Neuronal stem cell (in vitro differentiated cells): ENCODE data around the gene RPS14.

Experiments used
- DNase-seq: peaks from one replicate; pipeline ENCODE4 v3.0.0-alpha.2; 2013; ENCODE audit warnings: low spot score
- H2AFZ ChIP-seq: one replicate; pipeline ENCODE4 v1.6.1; 2013; ENCODE audit warnings: mild to moderate bottlenecking, low read length, inconsistent platforms
- H2AK5ac ChIP-seq: 2 replicates; pipeline ENCODE4 v1.6.1; 2013; ENCODE audit warnings: low read depth, mild to moderate bottlenecking, inconsistent platforms, low read length, moderate library complexity, mixed read lengths
- H2BK120ac ChIP-seq: 2 replicates; pipeline ENCODE4 v1.6.1; 2013; ENCODE audit warnings: low read depth, mild to moderate bottlenecking, inconsistent platforms, low read length, moderate library complexity, mixed read lengths
- H2BK12ac ChIP-seq: one replicate; pipeline ENCODE4 v1.6.1; 2013; ENCODE audit warnings: low read length, inconsistent platforms
- H2BK15ac ChIP-seq: 2 replicates; pipeline ENCODE4 v1.6.1; 2013; ENCODE audit warnings: mild to moderate bottlenecking, low read length, inconsistent platforms, mixed read lengths
- H2BK5ac ChIP-seq: one replicate; pipeline ENCODE4 v1.6.1; 2013; ENCODE audit warnings: inconsistent platforms, mild to moderate bottlenecking, low read length, moderate library complexity
- H3K14ac ChIP-seq: one replicate; pipeline ENCODE4 v1.6.1; 2013; ENCODE audit warnings: low read length, inconsistent platforms
- H3K18ac ChIP-seq: 2 replicates; pipeline ENCODE4 v1.6.1; 2013; ENCODE audit warnings: low read length, inconsistent platforms
- H3K23ac ChIP-seq: 2 replicates; pipeline ENCODE4 v1.6.1; 2013; ENCODE audit warnings: low read depth, mild to moderate bottlenecking, mixed read lengths, low read length, inconsistent platforms; ENCODE audit not compliant: poor library complexity
- H3K27ac ChIP-seq: replicated peaks from 3 replicates; pipeline ENCODE4 v1.5.1; 2013; ENCODE audit warnings: low read length, inconsistent platforms
- H3K27me3 ChIP-seq, 3 experiments: 2 replicates each; pipeline ENCODE4 v1.6.1; 2013; ENCODE audit warnings: low read length in 3 of 3, mild to moderate bottlenecking in 2 of 3, inconsistent platforms in 1 of 3, low read depth in 1 of 3, mixed read lengths in 1 of 3, moderate library complexity in 1 of 3; ENCODE audit not compliant: control insufficient read depth in 3 of 3, insufficient read depth in 3 of 3
- H3K36me3 ChIP-seq, 2 donors: replicated peaks in 1 of 2; 2 replicates each; pipeline ENCODE4 v1.6.1; 2013; ENCODE audit warnings: low read length in 2 of 2; ENCODE audit not compliant: control insufficient read depth in 2 of 2, insufficient read depth in 2 of 2
- H3K4ac ChIP-seq: 2 replicates; pipeline ENCODE4 v1.6.1; 2013; ENCODE audit warnings: inconsistent platforms, mild to moderate bottlenecking, low read length, moderate library complexity
- H3K4me1 ChIP-seq, 2 donors: 1 replicate in 1 of 2; 2 replicates in 1 of 2; pipeline ENCODE4 v1.6.1; 2013; ENCODE audit warnings: low read length in 2 of 2, low read depth in 1 of 2; ENCODE audit not compliant: control insufficient read depth in 2 of 2, insufficient read depth in 1 of 2
- H3K4me2 ChIP-seq: one replicate; pipeline ENCODE4 v1.6.1; 2013; ENCODE audit warnings: mild to moderate bottlenecking, low read length, inconsistent platforms; ENCODE audit not compliant: insufficient read depth, poor library complexity, severe bottlenecking
- H3K4me3 ChIP-seq, 2 donors: 2 replicates each; pipeline ENCODE4 v1.5.1; 2013; ENCODE audit warnings: low read length in 2 of 2, mild to moderate bottlenecking in 2 of 2, inconsistent platforms in 1 of 2, moderate library complexity in 1 of 2
- H3K79me1 ChIP-seq: one replicate; pipeline ENCODE4 v1.6.1; 2013; ENCODE audit warnings: low read depth, mild to moderate bottlenecking, inconsistent platforms, low read length, moderate library complexity
- H3K9ac ChIP-seq: one replicate; pipeline ENCODE4 v1.6.1; 2013; ENCODE audit warnings: mild to moderate bottlenecking, low read depth, low read length, inconsistent platforms; ENCODE audit not compliant: poor library complexity
- H3K9me3 ChIP-seq, 2 donors: replicated peaks in 1 of 2; 2 replicates each; pipeline versions ENCODE3 to v1.6.1; 2013; ENCODE audit warnings: low read length in 2 of 2, mild to moderate bottlenecking in 2 of 2, inconsistent platforms in 1 of 2, low read depth in 1 of 2, mixed read lengths in 1 of 2, moderate library complexity in 1 of 2; ENCODE audit not compliant: control insufficient read depth in 2 of 2, insufficient read depth in 1 of 2
- H4K8ac ChIP-seq: one replicate; pipeline ENCODE4 v1.6.1; 2013; ENCODE audit warnings: low read depth, mild to moderate bottlenecking, inconsistent platforms, low read length, moderate library complexity
- H4K91ac ChIP-seq: one replicate; pipeline ENCODE4 v1.6.1; 2013; ENCODE audit warnings: low read length, low read depth, mild to moderate bottlenecking, inconsistent platforms; ENCODE audit not compliant: poor library complexity
- WGBS, 2 donors: extraction: QIAGEN DNeasy Blood & Tissue Kit; methylation state at CpG; one replicate each; pipeline ENCODE4 v1.1.7; 2013; ENCODE audit warnings: missing lambda C conversion rate in 2 of 2, mixed read lengths in 1 of 2; ENCODE audit not compliant: insufficient read length in 2 of 2, insufficient replicate concordance in 1 of 2; ENCODE audit errors: extremely low coverage in 2 of 2; 5-methylcytosine and 5-hydroxymethylcytosine counted together

The RPS14 gene

DNA sequence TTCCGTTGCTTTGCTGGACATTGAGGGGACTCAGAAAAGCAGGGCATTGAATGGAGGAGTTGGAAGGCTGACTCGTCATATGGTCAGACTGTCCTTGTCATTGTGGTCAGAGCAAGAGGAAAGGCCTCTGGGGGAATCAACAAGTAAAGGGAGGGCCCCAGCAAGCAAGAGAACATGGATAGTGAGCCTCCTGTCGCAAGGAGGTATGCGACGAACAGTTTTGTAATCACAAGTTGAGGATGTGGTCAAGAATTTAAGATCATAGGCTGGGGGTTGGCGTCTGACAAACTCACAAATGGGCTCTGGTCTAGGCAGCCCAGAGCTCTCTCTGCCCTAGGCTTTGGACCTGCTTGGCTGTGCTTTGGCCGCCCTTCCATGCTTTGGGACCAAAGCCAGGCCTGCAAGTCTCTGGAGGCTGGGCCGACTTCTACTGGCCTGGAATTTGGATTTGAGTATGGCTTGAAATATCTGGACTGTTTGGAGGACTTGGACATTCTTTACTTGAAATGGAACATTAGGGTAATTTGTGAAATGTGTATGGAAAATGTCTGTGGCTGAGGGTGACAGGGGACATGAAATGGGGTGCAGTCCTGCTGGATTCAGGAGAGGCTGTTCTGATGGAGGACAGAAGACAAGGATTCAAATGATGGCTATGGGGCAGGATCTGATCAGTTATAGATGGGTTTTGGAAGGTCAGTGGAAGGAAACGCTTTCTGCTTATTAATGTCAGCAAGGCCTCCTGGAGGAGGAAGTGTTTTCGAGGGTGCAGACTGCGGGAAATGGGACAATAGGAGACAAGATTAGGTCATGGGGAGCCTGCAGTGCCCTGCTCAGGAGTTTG, 39.2 kb upstream of the RPS14 start:
- Histone ChIP-seq H3K36me3 (peaks cover 0 to 43% of the 10 kb centered on the region in 2 donors), H3K14ac (no peak overlapping the region), H2BK12ac (no peak overlapping the region), H2BK5ac (no peak overlapping the region), H3K27ac (no peak overlapping the region), H3K4me2 (no peak overlapping the region), H3K18ac (no peak overlapping the region), H2BK15ac (no peak overlapping the region), H3K4me3 (no peak overlapping the region), H3K79me1 (peaks cover 18% of the 10 kb centered on the region), H3K9me3 (no peaks in the 10 kb centered on the region), H3K4ac (no peak overlapping the region), H3K9ac (no peak overlapping the region), H4K8ac (no peak overlapping the region), H2AK5ac (no peak overlapping the region), H2BK120ac (no peak overlapping the region), H3K27me3 (no peaks in the 10 kb centered on the region), H4K91ac (no peak overlapping the region), H2AFZ (no peak overlapping the region), H3K23ac (no peak overlapping the region), H3K4me1 (peaks cover 22 to 46% of the 10 kb centered on the region in 2 donors)
- WGBS, 2 donors, result no CpG with 5 or more reads among the region's 11 CpGs
- no peak for DNase-seq

GRCh38 chr5:150487199-150488061, 37.9 kb upstream of the RPS14 start:
- no peak for DNase-seq
- peaks cover 18% of the 10 kb centered on the region for H3K79me1 ChIP-seq
- peak overlapping the region; percentile 98 for H3K27ac ChIP-seq
- H3K4me1 ChIP-seq, result peaks cover 30 to 47% of the 10 kb centered on the region in 2 donors
- H3K9me3 ChIP-seq, result no peaks in the 10 kb centered on the region
- no peak overlapping the region for H3K4ac ChIP-seq
- H2BK12ac ChIP-seq, result no peak overlapping the region
- peaks cover 0 to 33% of the 10 kb centered on the region in 2 donors for H3K36me3 ChIP-seq
- H2BK5ac ChIP-seq, result peak overlapping the region; percentile 91
- WGBS, 2 donors, result no CpG with 5 or more reads among the region's 10 CpGs
- no peak overlapping the region for H2AFZ ChIP-seq
- no peak overlapping the region for H2BK15ac ChIP-seq
- H3K27me3 ChIP-seq, result no peaks in the 10 kb centered on the region
- no peak overlapping the region for H3K18ac ChIP-seq
- no peak overlapping the region for H3K23ac ChIP-seq
- no peak overlapping the region for H4K91ac ChIP-seq
- no peak overlapping the region for H3K9ac ChIP-seq
- no peak overlapping the region for H4K8ac ChIP-seq
- peak overlapping the region; percentile 86 to 99 for H3K4me3 ChIP-seq
- peak overlapping the region; percentile 15 for H3K14ac ChIP-seq
- no peak overlapping the region for H2AK5ac ChIP-seq
- peak overlapping the region; percentile 59 for H3K4me2 ChIP-seq
- peak overlapping the region; percentile 63 for H2BK120ac ChIP-seq

DNA sequence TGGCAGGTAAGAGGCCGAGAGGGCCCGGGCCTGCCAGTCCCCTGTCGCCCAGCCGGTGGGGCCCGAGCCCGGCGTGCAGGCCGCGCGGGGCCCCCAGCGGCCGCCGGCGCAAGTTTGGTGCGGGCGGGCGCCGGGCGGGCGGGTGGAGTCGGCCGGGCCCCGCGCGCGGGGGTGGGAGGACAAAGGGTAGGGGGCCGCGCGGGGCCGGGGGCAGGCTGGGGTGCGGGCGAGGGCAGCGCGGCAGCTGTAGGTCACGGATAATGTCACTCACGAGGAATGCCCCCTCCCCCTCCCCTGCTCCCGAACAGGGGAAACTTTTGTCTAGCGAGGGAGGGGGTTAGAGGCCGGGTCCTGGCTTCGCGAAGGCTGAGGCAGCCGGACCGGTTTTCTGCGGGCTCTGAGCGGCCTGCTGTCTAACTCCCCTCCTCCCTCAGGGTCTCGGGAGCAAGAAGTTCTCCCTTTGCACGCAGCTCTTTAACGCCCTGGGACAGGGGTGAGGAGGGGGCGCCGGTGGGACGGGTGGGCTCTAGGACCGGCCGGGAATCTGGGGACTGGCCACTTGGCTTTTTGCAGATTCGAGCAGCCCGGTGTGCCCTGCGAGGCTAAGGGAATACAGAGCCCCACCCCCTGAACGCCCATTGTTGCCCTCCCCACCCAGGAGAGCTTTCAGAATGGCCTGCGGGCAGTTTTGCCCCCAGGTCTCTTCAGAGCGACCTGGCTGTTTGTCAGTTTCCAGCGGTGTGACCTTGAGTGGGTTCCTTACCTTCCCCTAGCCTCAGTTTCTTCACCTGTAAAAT, 37.1 kb upstream of the RPS14 start:
- peak overlapping the region; percentile 63 for H3K9ac ChIP-seq
- H2AK5ac ChIP-seq, result no peak overlapping the region
- no CpG with 5 or more reads among the region's 60 CpGs for WGBS, 2 donors
- peak overlapping the region; percentile 97 for H3K18ac ChIP-seq
- peaks cover 14% of the 10 kb centered on the region for H3K79me1 ChIP-seq
- H3K36me3 ChIP-seq, result peaks cover 0 to 24% of the 10 kb centered on the region in 2 donors
- DNase-seq, result peak; percentile 82
- no peak overlapping the region for H3K14ac ChIP-seq
- peak overlapping the region; percentile 59 for H3K4me2 ChIP-seq
- peak overlapping the region; percentile 63 for H2BK120ac ChIP-seq
- H4K8ac ChIP-seq, result no peak overlapping the region
- H2AFZ ChIP-seq, result peak overlapping the region; percentile 91
- no peak overlapping the region for H4K91ac ChIP-seq
- no peaks in the 10 kb centered on the region for H3K27me3 ChIP-seq
- peaks cover 30 to 42% of the 10 kb centered on the region in 2 donors for H3K4me1 ChIP-seq
- H2BK15ac ChIP-seq, result peak overlapping the region; percentile 26
- H3K23ac ChIP-seq, result peak overlapping the region; percentile 78
- H3K27ac ChIP-seq, result peak overlapping the region; percentile 98
- H3K4ac ChIP-seq, result no peak overlapping the region
- H3K9me3 ChIP-seq, result no peaks in the 10 kb centered on the region
- peak overlapping the region; percentile 91 for H2BK5ac ChIP-seq
- H3K4me3 ChIP-seq, result peak overlapping the region; percentile 86 to 99
- no peak overlapping the region for H2BK12ac ChIP-seq
